Nephron (organoid): Measurements from ENCODE around the gene TTLL10.

Experiments used
- H3K27ac Mint-ChIP-seq, 3 experiments: 2 replicates each; pipeline ENCODE4 v1.8.0; 2020; ENCODE audit warnings: mixed read lengths in 3 of 3, mild to moderate bottlenecking in 2 of 3, moderate library complexity in 1 of 3
- H3K27me3 Mint-ChIP-seq: 2 replicates; pipeline ENCODE4 v1.8.0; 2021; ENCODE audit warnings: low read depth, mild to moderate bottlenecking, moderate library complexity, mixed read lengths
- H3K36me3 Mint-ChIP-seq: 2 replicates; pipeline ENCODE4 v1.8.0; 2020; ENCODE audit warnings: low read depth, mixed read lengths
- H3K4me1 Mint-ChIP-seq: 2 replicates; pipeline ENCODE4 v1.8.0; 2020; ENCODE audit warnings: mixed read lengths
- H3K4me3 Mint-ChIP-seq, 3 experiments: 2 replicates each; pipeline ENCODE4 v1.8.0; 2020; ENCODE audit warnings: mild to moderate bottlenecking in 3 of 3, mixed read lengths in 3 of 3, moderate library complexity in 2 of 3
- H3K9me3 Mint-ChIP-seq: 2 replicates; pipeline ENCODE4 v1.8.0; 2020; ENCODE audit warnings: mixed read lengths
- TF ChIP-seq, protein P1 (sequence below), 3 experiments: fragments of 200-600 bp; sonication (generic); IDR thresholded peaks; one replicate each; pipeline ENCODE4 v1.5.0; 2021; ENCODE audit warnings: antibody characterized with exemption in 3 of 3; ENCODE audit not compliant: unreplicated experiment in 3 of 3

Gene TTLL10

DNA sequence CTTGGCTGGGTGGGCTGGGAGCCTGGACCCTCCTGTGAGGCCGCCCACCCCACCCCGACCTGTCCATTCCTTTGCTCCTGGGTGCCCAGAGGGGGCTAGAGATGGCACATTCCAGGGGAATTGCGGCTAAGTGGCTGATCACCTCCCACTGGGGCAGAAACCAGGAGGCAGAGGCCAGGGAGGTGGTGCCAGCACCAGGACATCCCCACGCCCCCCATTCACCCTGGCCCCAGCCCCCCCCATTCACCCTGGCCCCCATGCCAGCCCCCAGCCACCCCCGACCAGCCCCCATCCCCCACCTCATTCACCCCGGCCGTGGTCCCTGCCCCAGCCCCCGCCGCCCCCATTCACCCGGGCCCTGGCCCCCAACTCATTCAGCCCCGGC is 66.7 kb downstream of the TTLL10 start:
- no peak overlapping the region for H3K4me3 Mint-ChIP-seq
- H3K4me1 Mint-ChIP-seq = no peaks in the 10 kb centered on the region
- H3K27me3 Mint-ChIP-seq = peaks cover 4% of the 10 kb centered on the region
- no peaks in the 10 kb centered on the region for H3K36me3 Mint-ChIP-seq
- H3K9me3 Mint-ChIP-seq = no peaks in the 10 kb centered on the region
- TF ChIP-seq, protein P1, sequence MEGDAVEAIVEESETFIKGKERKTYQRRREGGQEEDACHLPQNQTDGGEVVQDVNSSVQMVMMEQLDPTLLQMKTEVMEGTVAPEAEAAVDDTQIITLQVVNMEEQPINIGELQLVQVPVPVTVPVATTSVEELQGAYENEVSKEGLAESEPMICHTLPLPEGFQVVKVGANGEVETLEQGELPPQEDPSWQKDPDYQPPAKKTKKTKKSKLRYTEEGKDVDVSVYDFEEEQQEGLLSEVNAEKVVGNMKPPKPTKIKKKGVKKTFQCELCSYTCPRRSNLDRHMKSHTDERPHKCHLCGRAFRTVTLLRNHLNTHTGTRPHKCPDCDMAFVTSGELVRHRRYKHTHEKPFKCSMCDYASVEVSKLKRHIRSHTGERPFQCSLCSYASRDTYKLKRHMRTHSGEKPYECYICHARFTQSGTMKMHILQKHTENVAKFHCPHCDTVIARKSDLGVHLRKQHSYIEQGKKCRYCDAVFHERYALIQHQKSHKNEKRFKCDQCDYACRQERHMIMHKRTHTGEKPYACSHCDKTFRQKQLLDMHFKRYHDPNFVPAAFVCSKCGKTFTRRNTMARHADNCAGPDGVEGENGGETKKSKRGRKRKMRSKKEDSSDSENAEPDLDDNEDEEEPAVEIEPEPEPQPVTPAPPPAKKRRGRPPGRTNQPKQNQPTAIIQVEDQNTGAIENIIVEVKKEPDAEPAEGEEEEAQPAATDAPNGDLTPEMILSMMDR (IDR thresholded peaks at IDR 0.05; ENCODE audit: unreplicated experiment in 3 of 3) = no peak
- H3K27ac Mint-ChIP-seq = no peak overlapping the region

- TF ChIP-seq, protein P1 (IDR thresholded peaks at IDR 0.05; ENCODE audit: unreplicated experiment in 3 of 3) = no peak
- H3K36me3 Mint-ChIP-seq = no peaks in the 10 kb centered on the region
- peaks cover 4% of the 10 kb centered on the region for H3K27me3 Mint-ChIP-seq
- H3K27ac Mint-ChIP-seq = no peak overlapping the region
- no peaks in the 10 kb centered on the region for H3K9me3 Mint-ChIP-seq
- H3K4me3 Mint-ChIP-seq = no peak overlapping the region
- no peaks in the 10 kb centered on the region for H3K4me1 Mint-ChIP-seq
Observed at GRCh38 chr1:1240822-1241587, 67.3 kb downstream of the TTLL10 start.

GRCh38 chr1:1241588-1242219 is 68.0 kb downstream of the TTLL10 start:
- no peaks in the 10 kb centered on the region for H3K36me3 Mint-ChIP-seq
- no peak overlapping the region for H3K27ac Mint-ChIP-seq
- TF ChIP-seq, protein P1 (IDR thresholded peaks at IDR 0.05; ENCODE audit: unreplicated experiment in 3 of 3) = no peak
- no peaks in the 10 kb centered on the region for H3K4me1 Mint-ChIP-seq
- peaks cover 3% of the 10 kb centered on the region for H3K27me3 Mint-ChIP-seq
- no peaks in the 10 kb centered on the region for H3K9me3 Mint-ChIP-seq
- H3K4me3 Mint-ChIP-seq = no peak overlapping the region

DNA sequence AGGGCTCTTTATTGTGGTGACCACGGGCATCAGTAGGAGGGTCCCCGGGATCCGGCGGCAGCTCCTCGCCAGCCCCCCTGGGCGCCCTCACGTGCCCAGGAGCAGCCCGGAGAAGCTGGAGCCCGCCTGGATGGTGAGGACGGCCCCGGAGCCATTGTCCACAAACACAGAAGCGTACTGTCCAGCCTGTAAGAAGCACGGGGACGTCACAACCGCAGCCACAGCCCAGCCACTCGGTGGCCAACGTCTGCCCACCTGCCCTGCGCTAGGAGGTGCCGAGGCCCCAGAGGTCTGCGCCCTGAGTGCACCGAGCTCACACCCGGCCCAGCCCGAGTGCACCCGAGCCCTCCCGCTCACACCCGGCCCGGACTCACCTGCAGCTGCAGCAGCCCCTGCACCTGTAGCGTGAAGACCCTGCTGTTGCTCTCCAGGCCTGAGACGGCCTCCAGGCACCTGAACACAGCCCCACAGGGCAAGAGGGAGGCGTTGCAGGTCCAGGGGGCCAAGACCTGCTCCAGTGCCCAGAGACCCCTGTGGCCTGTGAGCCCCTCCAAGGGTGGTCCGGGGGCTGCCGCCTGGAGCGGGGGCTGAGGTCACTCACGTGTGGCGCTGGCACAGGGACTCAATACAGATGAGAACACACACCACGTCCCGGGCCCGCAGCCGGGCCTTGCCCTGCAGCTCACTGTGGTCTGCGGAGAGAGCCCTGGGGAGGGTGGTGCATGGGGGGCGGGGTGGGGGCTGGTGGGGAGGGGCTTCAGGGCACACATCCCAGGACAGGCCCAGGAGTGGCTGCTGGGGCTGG is 69.0 kb downstream of the TTLL10 start:
- Mint-ChIP-seq H3K4me3 (no peak overlapping the region), H3K27ac (no peak overlapping the region), H3K4me1 (no peaks in the 10 kb centered on the region), H3K36me3 (no peaks in the 10 kb centered on the region), H3K27me3 (peaks cover 5% of the 10 kb centered on the region), H3K9me3 (no peaks in the 10 kb centered on the region)
- TF ChIP-seq, protein P1 (IDR thresholded peaks at IDR 0.05; ENCODE audit: unreplicated experiment in 3 of 3) = no peak

DNA sequence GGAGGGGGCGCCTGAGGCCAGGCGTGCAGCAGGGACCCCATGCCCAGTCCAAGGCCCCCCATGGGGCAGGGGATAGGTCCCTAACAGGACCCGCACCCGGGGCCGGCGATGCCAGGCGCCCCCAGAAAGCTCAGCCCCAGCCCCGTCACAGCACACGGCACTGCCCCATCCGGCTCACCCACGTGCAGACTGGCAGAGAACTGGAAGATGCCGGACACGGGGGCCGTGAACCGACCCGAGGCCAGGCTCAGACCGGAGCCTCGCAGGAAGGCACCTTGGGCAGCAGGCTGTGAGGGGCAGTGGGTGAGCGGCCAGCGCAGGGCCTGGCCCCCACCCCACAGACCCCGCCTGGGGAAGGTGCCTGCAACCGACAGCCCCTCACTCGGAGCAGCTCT is 69.6 kb downstream of the TTLL10 start:
- H3K9me3 Mint-ChIP-seq = no peaks in the 10 kb centered on the region
- peaks cover 9% of the 10 kb centered on the region for H3K27me3 Mint-ChIP-seq
- TF ChIP-seq, protein P1 (IDR thresholded peaks at IDR 0.05; ENCODE audit: unreplicated experiment in 3 of 3) = no peak
- no peak overlapping the region for H3K27ac Mint-ChIP-seq
- no peaks in the 10 kb centered on the region for H3K4me1 Mint-ChIP-seq
- H3K36me3 Mint-ChIP-seq = no peaks in the 10 kb centered on the region
- no peak overlapping the region for H3K4me3 Mint-ChIP-seq
